HepG2 (cell line): ENCODE measurements around the gene CSNK2A1. TPM values are rescaled to one million over a fixed set of nuclear protein-coding genes. Genes with fewer than 3 reads are reported as not detected.

Experiments used
- ATF7-NPFF ChIP-seq: sonication (generic); formaldehyde crosslinking; IDR thresholded peaks from 2 replicates; pipeline ENCODE4 v1.8.1; 2023; ENCODE audit warnings: mild to moderate bottlenecking, low read depth, missing genetic modification reagents, moderate library complexity
- CHD4 ChIP-seq: fragments of 200-600 bp; sonication (generic); IDR thresholded peaks from 2 replicates; pipeline ENCODE4 v1.7.0; 2017; ENCODE audit warnings: mild to moderate bottlenecking, low read length, borderline replicate concordance
- CREB1 ChIP-seq, 2 experiments: fragments of 450-650 bp in 1 of 2; IDR thresholded peaks; 2 replicates each; pipeline ENCODE4 v1.6.1; 2016 to 2017; ENCODE audit warnings: control low read depth in 1 of 2, mild to moderate bottlenecking in 1 of 2, missing compliant biosample characterization in 1 of 2, missing genetic modification characterization in 1 of 2
- DNMT3B ChIP-seq: conservative IDR thresholded peaks from 2 replicates; pipeline ENCODE4 v1.6.1; 2016; ENCODE audit warnings: missing biosample characterization, control low read depth
- MAZ ChIP-seq, 2 experiments: sonication (generic) in 1 of 2; formaldehyde crosslinking in 1 of 2; IDR thresholded peaks; 2 replicates each; pipeline versions ENCODE4 v1.5.0 to v1.6.1; 2012 to 2020; ENCODE audit warnings: low read depth in 2 of 2, mild to moderate bottlenecking in 2 of 2, borderline replicate concordance in 1 of 2, improper control_type of control experiment in 1 of 2, low read length in 1 of 2, missing genetic modification reagents in 1 of 2, moderate library complexity in 1 of 2
- MEF2D ChIP-seq: sonication (generic); formaldehyde crosslinking; IDR thresholded peaks from 2 replicates; pipeline ENCODE4 v1.5.1; 2020; ENCODE audit warnings: mild to moderate bottlenecking, missing genetic modification reagents
- PHF21A ChIP-seq: sonication (generic); formaldehyde crosslinking; IDR thresholded peaks from 2 replicates; pipeline ENCODE4 v1.5.0; 2020; ENCODE audit warnings: mild to moderate bottlenecking, missing genetic modification reagents
- SALL2 ChIP-seq: sonication (generic); formaldehyde crosslinking; IDR thresholded peaks from 2 replicates; pipeline ENCODE4 v1.8.1; 2023; ENCODE audit warnings: mild to moderate bottlenecking, missing genetic modification reagents, inconsistent platforms
- SP4 ChIP-seq: sonication (generic); formaldehyde crosslinking; IDR thresholded peaks from 2 replicates; pipeline ENCODE4 v1.8.1; 2023; ENCODE audit warnings: mild to moderate bottlenecking, missing genetic modification reagents
- ZFP41 ChIP-seq: sonication (generic); formaldehyde crosslinking; IDR thresholded peaks from 2 replicates; pipeline ENCODE4 v1.4.0; 2020; ENCODE audit warnings: mild to moderate bottlenecking, missing genetic modification reagents, borderline replicate concordance
- ZNF24 ChIP-seq: fragments of 450-650 bp; IDR thresholded peaks from 2 replicates; pipeline ENCODE4 v1.6.1; 2017; ENCODE audit warnings: antibody characterized with exemption, mild to moderate bottlenecking
- ZNF496 ChIP-seq: sonication (generic); formaldehyde crosslinking; IDR thresholded peaks from 2 replicates; pipeline ENCODE4 v1.8.1; 2023; ENCODE audit warnings: mild to moderate bottlenecking, moderate library complexity, missing genetic modification reagents; ENCODE audit not compliant: insufficient replicate concordance
- ZNF550 ChIP-seq: sonication (generic); formaldehyde crosslinking; IDR thresholded peaks from 2 replicates; pipeline ENCODE4 v1.4.0; 2020; ENCODE audit warnings: mild to moderate bottlenecking, missing genetic modification reagents, borderline replicate concordance
- ZNF557 ChIP-seq: sonication (generic); formaldehyde crosslinking; IDR thresholded peaks from 2 replicates; pipeline ENCODE4 v1.4.0; 2020; ENCODE audit warnings: missing genetic modification reagents
- ZSCAN22 ChIP-seq: sonication (generic); formaldehyde crosslinking; IDR thresholded peaks from 2 replicates; pipeline ENCODE4 v1.4.0; 2020; ENCODE audit warnings: mild to moderate bottlenecking, missing genetic modification reagents
- polyA plus RNA-seq, 8 experiments: library from polyadenylated mRNA; depleted of rRNA in 3 of 8; stranded (reverse) in 7 of 8; unstranded in 1 of 8; fragments of >200 nt; fragmentation: Illumina TruSeq in 4 of 8; extraction: Trizol in 4 of 8; gene quantifications; 2 replicates each; pipeline versions ENCODE4 v1.2.1 to v1.2.3, GENCODE V29; 2011 to 2016; ENCODE audit warnings: low read depth in 4 of 8, missing spikeins in 1 of 8, mixed read lengths in 1 of 8; ENCODE audit not compliant: insufficient read depth in 1 of 8
- total RNA-seq, 5 experiments: library from RNA; depleted of rRNA; stranded (reverse); fragments of >200 nt; fragmentation: Illumina TruSeq; extraction: Trizol; gene quantifications; 2 replicates each; pipeline ENCODE4 v1.2.3, GENCODE V29; 2016; ENCODE audit warnings: low read depth in 1 of 5
- TF ChIP-seq, protein P1 (sequence below): IDR thresholded peaks from 2 replicates; pipeline ENCODE4 v1.6.1; 2016; ENCODE audit warnings: missing compliant biosample characterization, missing genetic modification reagents, borderline replicate concordance
- TF ChIP-seq, protein P2 (sequence below): sonication (generic); formaldehyde crosslinking; IDR thresholded peaks from 2 replicates; pipeline ENCODE4 v1.8.0; 2022; ENCODE audit warnings: missing genetic modification reagents, low read depth, mild to moderate bottlenecking, borderline replicate concordance
- TF ChIP-seq, protein P3 (sequence below): sonication (generic); formaldehyde crosslinking; IDR thresholded peaks from 2 replicates; pipeline ENCODE4 v1.4.0; 2020; ENCODE audit warnings: missing genetic modification reagents, borderline replicate concordance
- TF ChIP-seq, protein P4 (sequence below): sonication (generic); IDR thresholded peaks from 2 replicates; pipeline ENCODE4 v1.6.1; 2016; ENCODE audit warnings: low read depth, borderline replicate concordance
- TF ChIP-seq, protein P5 (sequence below): sonication (generic); formaldehyde crosslinking; IDR thresholded peaks from 2 replicates; pipeline ENCODE4 v1.4.0; 2020; ENCODE audit warnings: missing genetic modification reagents, borderline replicate concordance

Gene CSNK2A1
- total and polyA plus RNA-seq, 2 of the 13 experiments (the other 11 are each of a cell fraction or from before 2014, with no cell fraction given), result 153 to 231 TPM

DNA sequence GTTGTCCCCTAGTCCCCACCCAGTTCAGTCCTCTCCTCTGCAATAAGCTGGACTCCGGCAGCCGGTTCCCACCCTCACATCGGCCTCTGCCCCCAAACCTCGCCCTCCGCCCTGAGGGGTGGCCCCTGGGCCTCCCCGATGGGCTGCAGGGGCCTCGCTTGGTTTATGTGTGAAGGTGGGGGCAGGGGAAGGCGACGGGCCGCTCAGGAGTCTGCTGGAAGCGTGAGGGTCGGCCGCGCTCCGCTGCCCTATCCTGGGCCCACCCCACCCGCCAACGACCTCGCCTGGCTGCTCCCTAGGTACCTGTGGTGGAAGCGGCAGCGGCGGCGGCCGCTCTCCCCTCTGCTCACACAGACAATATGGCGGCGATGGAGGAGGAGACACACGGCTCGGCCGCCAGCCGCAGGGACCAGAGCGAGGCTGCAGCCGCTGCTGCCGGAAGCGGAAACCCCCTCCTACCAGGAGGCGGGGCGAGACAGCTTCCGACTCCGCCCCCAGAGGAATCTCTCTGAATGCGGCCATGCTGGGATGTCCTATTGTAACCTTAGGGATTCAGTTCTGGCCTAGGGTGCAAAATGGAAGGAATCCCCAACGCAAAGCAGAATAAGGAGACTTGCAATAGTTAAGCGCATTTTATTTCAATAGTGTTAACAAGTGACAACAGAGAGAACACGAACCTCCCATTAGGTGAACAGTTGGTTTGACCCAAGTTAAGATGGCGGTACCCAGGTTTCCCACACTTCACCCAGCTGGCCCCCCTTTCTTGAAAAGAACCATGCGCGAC is at the start of gene CSNK2A1 (continued):
- peak; percentile 91; the same call in 1 of the 2 replicates for TF ChIP-seq SALL2 (CRISPR knock-in tag)
- TF ChIP-seq DNMT3B (CRISPR knock-in tag), result peak; percentile 81
- no peak for TF ChIP-seq ZNF557 (CRISPR knock-in tag)
- TF ChIP-seq, protein P1, sequence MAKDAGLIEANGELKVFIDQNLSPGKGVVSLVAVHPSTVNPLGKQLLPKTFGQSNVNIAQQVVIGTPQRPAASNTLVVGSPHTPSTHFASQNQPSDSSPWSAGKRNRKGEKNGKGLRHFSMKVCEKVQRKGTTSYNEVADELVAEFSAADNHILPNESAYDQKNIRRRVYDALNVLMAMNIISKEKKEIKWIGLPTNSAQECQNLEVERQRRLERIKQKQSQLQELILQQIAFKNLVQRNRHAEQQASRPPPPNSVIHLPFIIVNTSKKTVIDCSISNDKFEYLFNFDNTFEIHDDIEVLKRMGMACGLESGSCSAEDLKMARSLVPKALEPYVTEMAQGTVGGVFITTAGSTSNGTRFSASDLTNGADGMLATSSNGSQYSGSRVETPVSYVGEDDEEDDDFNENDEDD, result no peak
- no peak for TF ChIP-seq CREB1 (IDR thresholded peaks at IDR 0.05)
- no peak for TF ChIP-seq CREB1 (CRISPR knock-in tag; IDR thresholded peaks at IDR 0.05)
- TF ChIP-seq ATF7-NPFF (CRISPR knock-in tag), result peak; percentile 81; the same call in 1 of the 2 replicates
- TF ChIP-seq, protein P2, sequence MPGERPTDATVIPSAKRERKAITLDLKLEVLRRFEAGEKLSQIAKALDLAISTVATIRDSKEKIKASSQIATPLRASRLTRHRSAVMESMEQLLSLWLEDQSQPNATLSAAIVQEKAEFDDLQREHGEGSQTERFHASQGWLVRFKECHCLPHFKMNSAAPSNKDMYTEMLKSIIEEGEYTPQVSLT (CRISPR knock-in tag), result no peak; the same call in 1 of the 2 replicates
- peak; percentile 64; the same call in 1 of the 2 replicates for TF ChIP-seq CHD4
- 0 out of 2 replicates have a peak, but pooled peaks have one; percentile 54 for TF ChIP-seq ZFP41 (CRISPR knock-in tag)
- peak; percentile 91; the same call in 1 of the 2 replicates for TF ChIP-seq ZNF550 (CRISPR knock-in tag)
- peak; percentile 97 for TF ChIP-seq SP4 (CRISPR knock-in tag)
- TF ChIP-seq, protein P3, sequence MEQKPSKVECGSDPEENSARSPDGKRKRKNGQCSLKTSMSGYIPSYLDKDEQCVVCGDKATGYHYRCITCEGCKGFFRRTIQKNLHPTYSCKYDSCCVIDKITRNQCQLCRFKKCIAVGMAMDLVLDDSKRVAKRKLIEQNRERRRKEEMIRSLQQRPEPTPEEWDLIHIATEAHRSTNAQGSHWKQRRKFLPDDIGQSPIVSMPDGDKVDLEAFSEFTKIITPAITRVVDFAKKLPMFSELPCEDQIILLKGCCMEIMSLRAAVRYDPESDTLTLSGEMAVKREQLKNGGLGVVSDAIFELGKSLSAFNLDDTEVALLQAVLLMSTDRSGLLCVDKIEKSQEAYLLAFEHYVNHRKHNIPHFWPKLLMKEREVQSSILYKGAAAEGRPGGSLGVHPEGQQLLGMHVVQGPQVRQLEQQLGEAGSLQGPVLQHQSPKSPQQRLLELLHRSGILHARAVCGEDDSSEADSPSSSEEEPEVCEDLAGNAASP (CRISPR knock-in tag), result peak; percentile 81
- TF ChIP-seq ZSCAN22 (CRISPR knock-in tag), result no peak; the same call in 1 of the 2 replicates
- TF ChIP-seq MEF2D (CRISPR knock-in tag), result peak; percentile 58; the same call in 1 of the 2 replicates
- peak; percentile 100 for TF ChIP-seq MAZ (IDR thresholded peaks at IDR 0.05; ENCODE audit: borderline replicate concordance, low read depth, low read length)
- TF ChIP-seq MAZ (CRISPR knock-in tag; IDR thresholded peaks at IDR 0.05; ENCODE audit: low read depth), result peak; percentile 100
- TF ChIP-seq PHF21A (CRISPR knock-in tag), result peak; percentile 77
- TF ChIP-seq, protein P4, sequence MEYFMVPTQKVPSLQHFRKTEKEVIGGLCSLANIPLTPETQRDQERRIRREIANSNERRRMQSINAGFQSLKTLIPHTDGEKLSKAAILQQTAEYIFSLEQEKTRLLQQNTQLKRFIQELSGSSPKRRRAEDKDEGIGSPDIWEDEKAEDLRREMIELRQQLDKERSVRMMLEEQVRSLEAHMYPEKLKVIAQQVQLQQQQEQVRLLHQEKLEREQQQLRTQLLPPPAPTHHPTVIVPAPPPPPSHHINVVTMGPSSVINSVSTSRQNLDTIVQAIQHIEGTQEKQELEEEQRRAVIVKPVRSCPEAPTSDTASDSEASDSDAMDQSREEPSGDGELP, result peak; percentile 57
- TF ChIP-seq ZNF24, result peak; percentile 64; the same call in 1 of the 2 replicates
- TF ChIP-seq, protein P5, sequence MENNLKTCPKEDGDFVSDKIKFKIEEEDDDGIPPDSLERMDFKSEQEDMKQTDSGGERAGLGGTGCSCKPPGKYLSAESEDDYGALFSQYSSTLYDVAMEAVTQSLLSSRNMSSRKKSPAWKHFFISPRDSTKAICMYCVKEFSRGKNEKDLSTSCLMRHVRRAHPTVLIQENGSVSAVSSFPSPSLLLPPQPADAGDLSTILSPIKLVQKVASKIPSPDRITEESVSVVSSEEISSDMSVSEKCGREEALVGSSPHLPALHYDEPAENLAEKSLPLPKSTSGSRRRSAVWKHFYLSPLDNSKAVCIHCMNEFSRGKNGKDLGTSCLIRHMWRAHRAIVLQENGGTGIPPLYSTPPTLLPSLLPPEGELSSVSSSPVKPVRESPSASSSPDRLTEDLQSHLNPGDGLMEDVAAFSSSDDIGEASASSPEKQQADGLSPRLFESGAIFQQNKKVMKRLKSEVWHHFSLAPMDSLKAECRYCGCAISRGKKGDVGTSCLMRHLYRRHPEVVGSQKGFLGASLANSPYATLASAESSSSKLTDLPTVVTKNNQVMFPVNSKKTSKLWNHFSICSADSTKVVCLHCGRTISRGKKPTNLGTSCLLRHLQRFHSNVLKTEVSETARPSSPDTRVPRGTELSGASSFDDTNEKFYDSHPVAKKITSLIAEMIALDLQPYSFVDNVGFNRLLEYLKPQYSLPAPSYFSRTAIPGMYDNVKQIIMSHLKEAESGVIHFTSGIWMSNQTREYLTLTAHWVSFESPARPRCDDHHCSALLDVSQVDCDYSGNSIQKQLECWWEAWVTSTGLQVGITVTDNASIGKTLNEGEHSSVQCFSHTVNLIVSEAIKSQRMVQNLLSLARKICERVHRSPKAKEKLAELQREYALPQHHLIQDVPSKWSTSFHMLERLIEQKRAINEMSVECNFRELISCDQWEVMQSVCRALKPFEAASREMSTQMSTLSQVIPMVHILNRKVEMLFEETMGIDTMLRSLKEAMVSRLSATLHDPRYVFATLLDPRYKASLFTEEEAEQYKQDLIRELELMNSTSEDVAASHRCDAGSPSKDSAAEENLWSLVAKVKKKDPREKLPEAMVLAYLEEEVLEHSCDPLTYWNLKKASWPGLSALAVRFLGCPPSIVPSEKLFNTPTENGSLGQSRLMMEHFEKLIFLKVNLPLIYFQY (CRISPR knock-in tag), result no peak; the same call in 1 of the 2 replicates
- no peak for TF ChIP-seq ZNF496
